Mesenteric fat pad (tissue), 1 donor: ENCODE results near the gene AFF2. TPM values are rescaled to one million over a fixed set of nuclear protein-coding genes. Genes with fewer than 3 reads are reported as not detected.

Experiments used
- DNase-seq: peaks from one replicate; pipeline ENCODE4 v3.0.0-alpha.2; 2020; ENCODE audit warnings: low spot score
- total RNA-seq: library from RNA; stranded (reverse); fragmentation: NEBNext Ultra II Directional; extraction: Animal tissue kit (Norgen Biotek cat#: 25700); gene quantifications from one replicate; pipeline ENCODE4 v1.2.1, GENCODE V29; 2021
- donor health status: DM: yes; HTN: yes; CAD: no.

AFF2 gene
- total RNA-seq, 1 donor from 2014 or later = 6.0 TPM

DNA sequence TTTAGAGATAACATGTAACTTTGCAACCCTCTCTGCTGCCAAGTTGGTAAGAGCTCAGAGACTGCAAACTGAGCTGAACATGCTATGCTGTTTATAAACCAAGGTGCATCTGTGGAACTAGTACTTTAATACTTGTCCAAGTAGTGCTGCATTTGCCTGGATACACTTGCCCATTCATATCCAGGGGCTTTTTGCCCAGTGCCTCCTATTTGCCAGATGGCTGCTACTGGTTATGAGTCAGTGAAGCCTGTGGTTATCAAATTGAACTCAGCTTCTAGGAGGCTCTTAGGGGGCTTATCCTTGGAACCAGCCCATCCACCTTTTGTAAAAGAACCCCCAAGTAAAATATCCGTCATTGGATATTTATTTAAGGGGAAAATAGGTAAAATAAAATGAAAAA, 79.6 kb downstream of the AFF2 start:
- no peak for DNase-seq

DNA sequence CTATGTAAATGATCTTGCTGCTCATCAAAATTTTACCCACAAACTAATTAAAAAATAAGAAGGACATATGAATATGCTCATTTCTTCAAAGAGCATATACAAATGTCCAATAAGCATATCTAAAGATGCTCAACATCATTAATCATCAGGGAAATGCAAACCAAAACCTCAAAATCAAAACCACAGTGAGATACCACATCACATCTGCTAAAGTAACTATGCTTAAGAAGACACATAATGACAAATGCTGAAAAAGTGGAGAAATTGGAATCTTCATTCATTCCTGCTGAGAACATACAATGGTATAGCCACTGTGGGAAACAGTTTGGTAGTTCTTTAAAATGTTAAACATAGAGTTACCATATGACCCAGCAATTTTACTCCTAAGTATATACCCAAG, 81.9 kb downstream of the AFF2 start:
- DNase-seq = no peak

DNA sequence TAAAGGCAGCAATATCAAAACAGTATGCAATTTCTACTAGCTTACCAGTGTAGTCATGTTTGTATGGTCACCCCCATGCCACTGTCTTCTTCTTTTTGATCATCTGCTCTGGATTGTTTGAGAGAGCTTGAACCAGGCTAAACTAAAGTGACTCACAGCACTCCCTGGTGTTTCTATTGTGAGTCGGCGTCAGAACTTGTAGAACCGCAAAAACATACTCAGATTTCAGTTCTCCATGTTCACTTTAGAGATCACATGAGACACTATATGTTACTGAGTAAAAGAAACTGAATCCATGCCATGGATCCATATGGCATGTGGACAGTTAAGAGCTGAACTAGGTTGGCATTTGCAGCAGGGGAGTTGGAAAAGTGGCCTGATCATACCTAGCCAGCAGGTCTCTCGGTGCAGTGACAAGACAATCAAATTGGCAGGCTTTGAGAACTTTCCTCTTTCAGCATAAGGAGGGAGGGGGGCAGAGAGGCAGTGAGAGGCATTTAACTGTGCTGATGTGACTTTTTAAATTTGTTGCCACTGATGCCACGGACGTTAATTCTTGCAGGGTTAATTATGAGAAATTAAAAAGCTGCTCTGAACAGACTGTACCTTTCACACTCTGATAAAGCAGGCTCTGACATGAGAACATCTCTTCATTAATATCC, 88.4 kb downstream of the AFF2 start:
- DNase-seq = no peak

DNA sequence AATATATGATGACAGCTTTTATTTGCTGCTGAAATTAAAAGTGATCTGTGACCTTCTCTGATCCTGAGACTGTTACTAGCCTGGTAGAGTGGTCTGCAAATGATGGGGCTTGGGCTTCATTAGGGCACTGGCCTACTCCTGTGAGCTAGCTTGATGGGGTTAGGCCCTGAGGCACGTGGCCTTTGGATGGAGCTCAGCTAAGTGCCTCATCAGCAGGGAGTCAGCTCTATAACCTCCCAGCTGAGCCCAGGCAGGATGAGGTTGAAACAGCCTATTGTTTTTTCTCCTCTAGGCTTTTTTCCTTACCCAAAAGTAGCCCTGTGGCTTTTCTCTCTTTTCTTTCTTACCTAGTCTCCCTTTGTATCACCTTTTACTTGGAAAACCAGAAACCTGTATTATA, 92.2 kb downstream of the AFF2 start:
- DNase-seq = no peak

DNA sequence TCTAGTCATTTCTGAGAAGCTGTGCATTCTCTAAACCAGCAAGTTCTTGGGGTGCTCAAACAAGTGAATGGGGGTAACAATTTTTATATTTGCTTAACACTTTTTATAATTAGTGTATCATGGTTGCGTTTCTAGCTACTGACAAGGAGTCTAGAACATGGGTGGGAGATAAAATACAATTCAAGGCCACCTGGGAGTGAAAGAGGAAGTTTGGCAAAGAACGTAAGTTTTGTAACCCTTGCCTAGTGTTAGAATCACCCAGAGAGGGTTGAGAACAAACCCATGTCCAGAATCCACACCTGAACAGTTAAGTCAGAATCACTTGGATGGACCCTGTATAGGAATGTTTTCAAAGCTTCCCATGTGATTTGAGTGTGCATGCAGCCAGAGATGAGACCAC, 92.7 kb downstream of the AFF2 start:
- DNase-seq = no peak

DNA sequence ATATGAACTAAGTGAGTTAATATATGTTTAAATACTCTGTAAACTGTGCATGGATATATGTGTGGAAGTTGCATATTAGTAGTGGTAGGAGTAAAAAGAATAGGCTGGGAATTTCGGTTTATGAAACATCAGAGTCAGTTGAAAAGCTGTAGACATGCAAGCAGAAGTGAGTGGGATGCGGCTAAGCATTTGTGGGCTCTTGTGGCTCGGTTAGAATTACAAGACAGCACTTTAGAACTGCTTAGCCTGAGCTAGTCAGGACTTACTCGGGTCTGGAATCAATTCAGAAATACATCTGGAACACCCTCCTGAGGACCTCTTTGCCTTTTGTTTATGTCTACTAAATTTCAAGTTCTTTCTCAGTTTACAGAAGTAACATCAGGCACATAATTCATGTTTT, 93.6 kb downstream of the AFF2 start:
- DNase-seq = no peak

DNA sequence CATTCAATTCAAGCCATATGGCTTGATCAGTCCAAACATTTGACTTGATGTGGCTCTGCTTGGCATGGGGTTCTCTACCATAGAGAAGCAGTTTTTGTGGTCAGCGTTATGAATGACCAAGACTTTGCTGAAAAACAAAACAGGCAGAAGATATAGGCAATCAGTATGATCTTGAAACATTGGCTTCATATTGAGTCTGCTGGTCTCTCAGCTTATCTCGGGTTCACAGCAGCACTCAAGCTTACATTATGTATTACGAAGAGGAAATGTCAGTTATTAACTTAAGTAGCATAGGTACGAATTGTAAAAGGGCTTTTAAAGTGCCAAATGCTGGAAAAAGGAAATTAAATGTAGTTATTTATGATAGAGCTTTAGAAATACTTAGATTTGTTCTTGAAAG, 99.0 kb downstream of the AFF2 start:
- DNase-seq = no peak

DNA sequence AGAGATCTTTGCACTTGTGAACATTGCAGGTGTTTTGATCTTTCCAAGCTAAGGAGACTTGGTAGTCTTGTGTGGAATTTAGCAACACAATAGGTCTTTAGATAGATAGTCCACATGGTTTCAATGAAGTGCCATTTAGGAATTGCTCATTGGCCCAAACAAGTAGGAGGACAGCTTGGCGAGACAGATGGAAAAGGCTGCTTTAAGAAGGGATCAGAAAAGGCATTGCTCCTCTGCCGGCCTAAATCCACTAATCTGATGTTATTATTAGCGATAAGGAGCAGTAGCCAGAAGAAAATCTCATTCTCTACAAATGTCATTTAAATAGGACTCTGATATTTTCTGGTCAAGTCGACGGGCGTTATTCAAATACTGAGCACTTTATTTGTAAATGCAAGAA, 99.7 kb downstream of the AFF2 start:
- no peak for DNase-seq

DNA sequence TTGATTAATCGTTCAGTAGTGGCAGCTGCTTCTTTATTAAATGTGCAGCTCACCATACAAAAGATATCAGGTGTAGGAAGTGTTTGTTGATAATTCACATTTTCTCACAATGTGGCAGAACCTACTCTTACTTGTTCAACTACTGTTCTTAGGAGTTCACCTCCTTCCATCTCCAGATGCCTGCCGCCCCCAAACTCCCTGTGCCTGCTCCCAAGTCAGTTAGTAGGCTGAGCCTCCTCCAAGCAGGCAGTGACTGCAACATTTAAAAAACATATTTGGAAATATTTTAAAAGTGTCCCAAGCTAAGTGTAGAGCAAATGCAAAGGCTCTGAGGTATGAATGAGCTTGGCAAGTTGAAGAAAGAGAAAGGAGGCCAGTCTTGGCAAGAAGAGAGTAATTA, 100.2 kb downstream of the AFF2 start:
- DNase-seq = no peak

DNA sequence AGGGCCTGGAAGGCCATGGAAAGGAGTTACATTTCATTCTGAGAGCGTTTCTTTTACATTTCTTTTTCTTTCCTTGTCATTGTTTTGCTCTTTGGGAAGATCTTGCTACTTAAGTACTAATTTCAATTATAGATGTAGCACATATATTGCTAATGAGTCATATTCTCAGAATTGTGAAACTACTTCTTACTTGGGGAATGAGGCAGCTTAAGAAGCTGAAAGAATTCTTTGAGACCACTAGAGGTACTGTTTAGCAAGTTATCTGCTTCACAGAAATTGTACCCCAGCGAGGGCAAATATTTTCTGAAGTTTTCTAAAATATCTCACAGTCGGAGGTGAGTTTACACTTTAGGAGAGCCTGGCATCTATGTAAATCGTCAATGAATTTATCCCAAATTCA, 100.6 kb downstream of the AFF2 start:
- no peak for DNase-seq

DNA sequence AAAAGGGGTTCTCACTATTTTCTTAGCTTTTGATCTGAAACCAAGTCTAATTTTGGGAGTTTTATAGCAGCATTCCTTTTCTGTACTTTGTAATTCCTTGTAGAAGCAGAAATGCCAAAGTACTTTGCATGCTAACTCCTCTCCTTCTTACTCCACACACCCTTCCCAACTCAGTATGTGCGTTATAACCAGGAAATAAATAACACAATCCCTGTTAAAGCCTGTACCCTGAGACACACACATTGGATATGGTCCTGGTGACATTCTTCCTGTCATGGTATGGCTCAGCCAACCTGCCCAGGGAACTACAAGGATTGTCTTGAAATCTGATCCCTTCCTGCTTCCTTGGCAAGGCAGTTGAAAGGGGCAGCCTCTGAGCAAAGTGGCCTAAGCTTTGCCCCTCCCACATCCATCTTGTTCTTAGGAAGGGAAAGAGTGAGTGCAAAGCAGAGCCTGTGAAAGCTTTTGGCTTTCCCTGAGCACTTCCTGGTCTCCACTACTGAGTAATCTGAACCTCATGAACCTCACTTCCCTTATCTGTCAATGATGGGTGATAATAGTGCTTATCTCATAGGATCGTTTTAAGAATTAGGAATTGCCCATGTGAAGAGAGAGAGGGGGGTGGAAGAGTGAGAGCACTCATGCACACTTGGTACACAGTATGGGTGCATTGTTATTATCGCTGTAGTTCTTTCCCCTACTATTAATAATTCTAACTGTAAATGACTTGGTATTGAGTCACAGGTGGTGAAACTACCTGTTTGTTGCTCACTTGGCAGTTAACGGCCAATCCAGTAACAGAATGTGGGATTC, 109.3 kb downstream of the AFF2 start:
- no peak for DNase-seq

DNA sequence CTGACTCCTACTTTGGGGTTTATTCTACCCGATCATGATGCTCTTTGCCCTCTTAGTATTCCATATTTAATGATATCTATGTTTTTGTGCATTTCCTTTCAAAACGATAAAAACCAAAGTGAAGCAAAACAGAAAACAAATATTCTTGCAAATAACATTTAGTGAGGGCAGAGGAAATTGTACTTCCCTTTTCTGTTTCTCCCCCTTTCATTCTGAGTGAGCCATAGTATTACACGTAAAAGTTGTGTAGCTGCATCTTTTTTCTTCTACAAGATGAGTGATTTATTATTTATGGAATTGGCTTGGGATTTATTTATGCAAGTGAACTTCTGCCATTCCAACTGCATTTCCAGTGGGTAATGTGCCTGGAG, 109.9 kb downstream of the AFF2 start:
- DNase-seq = no peak

DNA sequence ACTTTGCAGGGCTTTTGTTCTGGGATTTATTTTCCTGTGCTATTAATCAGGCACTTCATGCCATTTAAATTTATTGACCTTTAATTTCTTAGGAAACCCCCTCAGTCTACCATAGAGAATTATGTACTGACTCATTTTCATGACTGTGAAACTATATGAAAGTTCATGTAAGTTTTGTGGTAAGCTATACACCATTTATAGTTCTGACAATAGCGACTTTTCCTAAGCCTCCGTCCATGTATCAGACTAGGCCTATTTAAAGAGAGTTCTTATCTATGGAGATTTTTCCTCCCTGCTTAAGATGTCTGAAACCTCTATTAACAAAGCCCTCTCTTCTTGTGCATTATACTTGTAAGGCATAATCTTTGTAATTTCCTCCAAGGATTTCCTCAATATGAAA, 111.6 kb downstream of the AFF2 start:
- DNase-seq = no peak

DNA sequence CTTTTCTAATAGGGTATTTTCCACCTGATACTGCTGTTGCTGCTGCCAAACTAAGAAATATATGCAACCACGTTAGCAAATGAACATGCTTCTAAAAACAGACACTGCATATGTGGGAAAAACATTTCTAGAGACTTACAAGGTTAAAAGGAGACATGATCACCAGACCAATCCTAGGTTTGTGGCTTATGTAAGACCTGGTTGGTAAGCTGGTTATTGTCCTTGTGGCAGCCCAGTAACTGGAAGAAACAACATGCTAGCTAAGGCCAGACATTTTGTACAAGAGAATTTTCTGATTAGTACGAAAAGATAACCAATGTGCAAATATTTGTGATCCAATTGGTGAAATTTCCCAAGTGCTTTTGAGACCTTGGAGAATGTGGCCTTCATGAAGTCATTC, 112.0 kb downstream of the AFF2 start:
- no peak for DNase-seq

DNA sequence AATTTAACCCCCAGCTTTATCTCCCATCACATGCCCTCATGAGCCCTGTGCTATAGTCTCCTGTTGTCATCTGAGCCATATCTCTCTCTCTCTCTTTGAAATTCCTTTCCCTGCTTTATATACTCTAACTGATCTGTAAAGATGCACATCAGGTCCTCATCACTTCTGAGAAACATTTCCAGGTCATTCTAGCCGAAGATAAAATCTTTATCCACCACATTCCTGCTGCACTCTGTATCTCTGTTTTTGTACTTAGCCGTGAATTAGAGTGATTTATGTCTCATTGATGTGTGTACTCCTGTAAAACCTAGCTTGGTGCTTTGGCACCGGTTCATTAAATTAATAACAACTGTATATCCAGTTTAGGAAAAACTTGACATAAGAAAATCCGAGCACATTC, 113.2 kb downstream of the AFF2 start:
- DNase-seq = no peak

DNA sequence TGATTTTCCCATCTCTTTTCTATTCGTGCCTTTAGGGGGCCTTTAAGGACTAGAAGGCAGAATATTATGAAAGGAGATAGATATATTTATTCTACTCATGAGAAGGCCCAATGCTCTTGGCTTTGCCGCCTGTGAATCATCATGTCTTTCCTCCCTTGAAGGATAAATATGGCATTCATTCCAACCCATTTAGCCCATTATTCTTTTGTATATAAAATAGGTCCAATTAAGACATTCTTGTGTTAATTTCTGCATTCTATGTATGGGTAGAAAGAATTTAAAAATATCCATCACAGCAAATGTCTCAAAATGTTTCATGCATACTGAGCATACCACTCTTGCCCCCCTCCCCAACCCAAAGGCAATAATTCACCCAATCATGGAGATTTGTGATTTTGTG, 115.1 kb downstream of the AFF2 start:
- no peak for DNase-seq

DNA sequence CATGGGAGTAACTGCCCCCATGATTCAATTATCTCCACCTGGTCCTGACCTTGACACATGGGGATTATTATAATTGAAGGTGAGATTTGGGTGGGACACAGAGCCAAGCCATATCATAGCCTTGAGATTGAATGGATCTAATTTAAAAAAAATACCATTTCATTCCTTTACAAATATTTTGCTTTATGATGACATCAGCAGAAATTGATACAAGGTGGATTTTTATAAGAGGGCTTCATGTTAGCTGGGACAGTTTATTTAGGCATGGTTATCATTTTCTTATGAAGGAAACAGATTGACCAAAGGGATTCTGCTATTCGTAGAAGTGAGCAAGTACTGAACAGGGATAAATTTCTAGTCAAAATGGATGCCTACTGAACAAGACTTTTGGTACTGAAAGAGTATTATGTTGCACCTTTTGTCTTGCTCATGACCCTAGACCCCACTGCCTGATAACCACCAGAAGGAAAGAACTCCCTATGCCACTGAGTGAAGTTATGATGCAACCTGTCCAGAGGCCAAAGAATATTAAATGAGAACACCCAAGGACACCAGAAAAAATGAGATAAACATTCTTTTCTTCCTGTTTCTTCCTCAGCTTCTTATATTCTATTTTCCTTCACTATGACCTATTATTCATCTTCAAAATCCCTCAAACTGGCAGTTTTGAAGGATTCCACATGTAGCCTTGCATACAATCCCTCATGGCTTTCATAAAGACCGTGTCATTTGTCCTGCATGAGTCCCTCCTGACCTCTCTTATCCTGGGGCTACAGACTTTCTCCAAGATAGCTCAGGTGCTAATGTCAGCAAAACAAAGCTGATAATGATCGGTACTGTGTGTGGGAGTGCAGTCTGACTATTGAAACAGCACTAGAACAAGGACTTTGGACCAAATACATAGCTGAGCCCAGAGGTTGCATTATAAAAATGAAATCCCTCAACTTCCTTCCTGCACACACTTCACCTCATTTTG, 118.3 kb downstream of the AFF2 start:
- no peak for DNase-seq

DNA sequence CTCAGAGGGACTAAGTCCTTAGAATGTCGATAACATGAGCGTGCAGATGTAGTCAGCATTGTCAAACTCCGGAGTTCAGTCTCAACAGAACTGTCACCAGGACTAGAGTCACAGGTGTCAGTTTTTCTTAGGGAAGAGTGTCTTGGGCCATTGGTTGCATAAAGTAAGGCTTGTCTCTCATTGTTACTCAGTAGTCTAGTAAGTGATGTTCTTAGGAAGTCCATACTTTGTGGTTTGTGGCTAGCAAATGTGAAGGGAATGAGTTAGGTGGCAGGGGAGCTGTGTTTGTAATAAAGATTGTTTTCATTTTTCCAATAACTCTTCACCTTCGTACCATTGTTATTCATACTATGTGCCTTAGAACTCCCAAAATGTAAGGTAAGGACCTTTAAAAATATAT, 119.6 kb downstream of the AFF2 start:
- no peak for DNase-seq

DNA sequence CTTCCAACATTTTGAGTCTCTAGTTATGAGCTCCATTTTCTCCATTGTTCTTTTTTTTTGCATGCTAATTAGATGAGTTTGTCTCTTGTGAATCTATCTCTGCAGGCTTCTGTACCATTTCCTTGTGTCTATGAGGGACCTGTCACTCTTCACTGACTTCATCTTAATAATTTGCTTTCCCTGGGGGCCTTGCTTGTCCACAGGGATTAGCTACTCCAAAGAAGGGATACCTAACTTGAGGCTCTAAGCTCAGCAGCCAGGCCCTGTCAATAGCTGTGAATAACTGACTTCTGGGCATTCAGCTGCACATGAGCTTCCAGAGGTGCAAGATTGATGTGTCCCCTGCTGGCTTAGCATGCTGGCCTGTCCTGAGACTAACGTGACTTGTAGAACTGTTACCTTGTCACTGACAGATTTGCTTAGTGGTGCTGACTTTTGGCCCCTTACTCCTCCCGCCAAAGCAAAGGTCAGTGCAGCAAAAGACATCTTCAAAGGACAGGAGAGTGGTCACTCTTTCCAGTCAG, 124.6 kb downstream of the AFF2 start:
- no peak for DNase-seq

DNA sequence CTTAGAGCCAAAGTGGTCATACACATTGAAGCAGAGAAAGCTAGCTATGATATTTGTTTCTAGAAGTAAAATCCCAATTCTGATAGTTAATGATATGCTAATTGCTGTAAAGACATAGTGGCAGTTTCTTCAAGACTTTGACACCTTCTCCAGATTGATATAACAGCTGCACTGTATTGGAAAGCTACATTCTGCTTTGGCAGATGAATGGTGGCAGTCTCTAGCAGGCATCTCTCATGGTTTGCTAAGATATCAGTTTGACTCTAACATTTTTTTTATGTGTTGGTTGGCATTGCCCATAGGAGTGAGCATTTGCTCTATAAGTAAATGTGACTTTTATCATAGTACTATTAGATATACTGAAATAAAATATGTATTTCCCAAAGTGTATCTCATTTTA, 128.2 kb downstream of the AFF2 start:
- DNase-seq = no peak

DNA sequence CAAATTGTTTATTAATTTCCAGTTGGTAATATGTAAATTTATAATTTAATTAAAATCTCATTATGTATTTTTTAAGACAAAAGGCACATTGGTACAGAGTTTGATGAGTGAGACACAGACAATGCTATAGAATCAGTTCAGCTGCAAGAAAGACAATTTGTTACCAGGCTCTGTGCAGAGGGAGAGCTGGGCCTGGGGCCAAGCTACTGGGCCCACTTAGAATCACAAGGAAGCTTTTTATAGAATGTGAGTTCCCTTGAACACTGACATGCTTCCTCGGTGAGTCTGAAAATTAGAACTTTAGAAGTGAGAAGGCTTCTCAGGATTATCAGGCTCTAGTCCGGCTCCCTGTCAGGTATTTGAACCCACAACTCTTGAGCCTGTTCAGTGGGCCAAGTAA, 129.0 kb downstream of the AFF2 start:
- DNase-seq = no peak

DNA sequence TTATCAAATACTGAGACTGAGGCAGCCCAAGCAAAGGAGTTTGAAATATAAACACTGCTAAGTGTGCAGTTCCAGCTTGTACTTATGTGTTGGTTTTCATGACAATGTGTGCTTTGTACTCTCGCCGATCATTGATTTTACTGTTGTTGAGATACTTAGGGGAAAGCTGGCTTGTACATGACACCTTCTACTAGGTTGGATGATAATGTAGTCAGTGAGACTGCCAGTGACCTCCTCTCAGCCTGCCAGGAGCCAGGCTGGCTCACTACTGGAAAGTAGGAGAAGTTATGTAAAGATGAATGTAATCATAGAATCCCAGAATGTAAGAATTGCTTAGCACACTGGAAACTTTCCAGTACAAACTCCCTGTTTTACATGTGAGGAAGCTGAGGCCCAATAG, 132.0 kb downstream of the AFF2 start:
- DNase-seq = no peak
